ENCODE data around the gene IFI16. TPM values are rescaled to one million over a fixed set of nuclear protein-coding genes. Genes with fewer than 3 reads are reported as not detected.

IFI16 gene
- total RNA-seq, 1 experiment from 2014 or later: not detected

DNA sequence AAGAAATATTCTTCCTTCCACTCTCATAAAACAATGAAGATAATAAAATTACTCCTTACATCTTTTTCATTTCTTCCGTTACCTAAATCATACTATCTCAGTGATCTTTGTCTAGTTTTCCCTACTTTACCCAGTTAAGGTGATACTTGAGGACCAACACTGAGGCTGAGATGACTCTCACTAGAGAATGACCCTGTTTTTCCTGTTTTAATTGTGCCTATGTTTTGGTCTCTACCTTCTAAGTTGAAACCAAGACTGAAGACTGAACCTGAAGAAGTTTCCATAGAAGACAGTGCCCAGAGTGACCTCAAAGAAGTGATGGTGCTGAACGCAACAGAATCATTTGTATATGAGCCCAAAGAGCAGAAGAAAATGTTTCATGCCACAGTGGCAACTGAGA is 41.7 kb downstream of the IFI16 start:
- in situ Hi-C loops (cut with HindIII; ENCODE audit: low sequenced_read_pairs): no loop called here
- no peak for DNase-seq (ENCODE audit: low spot score)

DNA sequence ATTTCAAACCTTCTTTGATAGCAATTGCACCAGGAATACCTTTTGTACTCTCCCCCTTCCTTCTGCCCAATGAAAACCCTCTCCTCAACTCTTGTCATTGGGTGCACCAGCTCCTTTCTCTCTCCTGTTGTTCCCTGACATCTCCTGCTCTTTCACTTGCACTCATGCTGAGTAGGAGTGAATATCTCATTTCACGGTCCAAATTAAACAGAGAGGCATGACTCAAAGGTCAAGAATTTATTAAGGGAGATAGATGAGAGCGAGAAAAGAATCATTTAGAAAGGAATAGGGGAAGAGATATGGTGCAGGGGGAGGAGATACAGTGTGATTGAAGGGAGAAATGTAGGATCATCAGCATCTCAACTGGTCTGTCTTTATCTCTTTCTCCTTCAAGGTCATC is 44.7 kb downstream of the IFI16 start:
- in situ Hi-C loops (cut with HindIII; ENCODE audit: low sequenced_read_pairs): no loop called here
- DNase-seq (ENCODE audit: low spot score): no peak

DNA sequence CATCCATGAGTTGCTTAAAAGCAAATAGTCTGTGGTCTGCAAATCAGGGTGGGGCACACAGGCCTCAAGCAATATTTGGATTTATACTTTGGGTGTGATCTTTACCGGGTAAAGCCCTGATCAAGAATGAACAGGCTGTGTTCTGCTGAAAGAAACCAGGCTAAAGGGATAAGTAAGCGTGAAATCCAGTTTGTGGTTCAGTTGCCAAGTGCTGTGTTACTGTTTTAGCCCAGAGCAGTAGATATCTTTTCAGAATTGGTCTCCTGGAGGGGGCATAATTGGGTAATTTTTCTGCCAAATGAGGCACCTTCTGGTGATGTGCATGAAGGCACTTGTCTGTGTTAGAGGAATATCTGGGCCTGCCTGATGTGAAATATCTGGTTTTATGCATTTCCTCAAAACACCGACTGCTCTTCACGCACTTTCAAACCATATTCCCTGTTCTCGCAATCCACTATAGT is 45.5 kb downstream of the IFI16 start:
- peak; percentile 11 for DNase-seq (ENCODE audit: low spot score)
- in situ Hi-C loops (cut with HindIII; ENCODE audit: low sequenced_read_pairs): no loop called here

DNA sequence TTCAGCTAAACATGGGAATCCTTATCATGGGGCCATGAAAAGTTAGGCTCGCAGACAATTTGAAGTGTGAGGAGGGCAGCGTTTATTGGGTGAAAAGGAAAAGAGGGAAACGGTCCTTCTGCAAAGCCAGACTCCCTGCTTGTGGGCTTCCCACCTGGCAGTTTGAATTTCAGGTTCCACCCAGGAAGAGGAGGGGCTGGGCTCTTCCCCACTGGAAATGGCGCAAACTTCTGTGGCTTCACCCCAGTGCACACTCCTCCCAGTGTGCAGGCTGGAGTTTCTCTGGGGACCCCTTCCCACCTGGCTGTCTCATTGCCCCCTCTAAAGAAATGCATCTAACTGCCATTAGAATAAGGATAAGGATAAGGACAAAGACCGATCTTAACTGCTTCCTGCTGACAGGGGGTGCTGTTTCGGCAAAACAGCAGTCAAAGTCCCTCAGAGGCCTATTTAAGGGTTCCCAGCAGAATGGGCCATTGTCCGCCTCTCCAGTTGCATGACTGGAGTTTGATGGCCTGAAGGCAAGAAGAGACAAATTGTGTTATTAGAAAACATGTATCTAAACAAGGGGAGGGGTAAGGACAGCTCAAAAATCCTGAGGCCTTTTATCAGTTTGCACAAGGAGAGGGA is 46.5 kb downstream of the IFI16 start:
- in situ Hi-C loops (cut with HindIII; ENCODE audit: low sequenced_read_pairs): no loop called here
- no peak for DNase-seq (ENCODE audit: low spot score)

DNA sequence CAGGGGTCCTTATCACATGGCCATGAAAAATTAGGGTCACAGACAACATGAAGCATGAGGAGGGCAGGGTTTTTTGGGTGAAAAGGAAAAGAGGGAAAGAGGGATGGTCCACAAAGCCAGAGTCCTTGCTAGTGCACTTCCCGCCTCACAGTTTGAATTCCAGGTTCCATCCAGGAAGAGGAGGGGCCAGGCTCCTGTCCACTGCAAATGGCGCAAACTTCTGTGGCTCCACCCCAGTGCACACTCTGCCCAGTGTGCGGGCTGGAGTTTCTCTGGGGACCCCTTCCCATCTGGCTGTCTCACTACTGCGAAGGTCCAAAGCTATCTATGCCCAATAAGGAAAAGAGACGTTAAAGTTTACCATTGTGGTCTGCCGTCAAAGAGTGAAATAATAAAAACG is 49.0 kb downstream of the IFI16 start:
- in situ Hi-C loops (cut with HindIII; ENCODE audit: low sequenced_read_pairs): no loop called here
- DNase-seq (ENCODE audit: low spot score): no peak

DNA sequence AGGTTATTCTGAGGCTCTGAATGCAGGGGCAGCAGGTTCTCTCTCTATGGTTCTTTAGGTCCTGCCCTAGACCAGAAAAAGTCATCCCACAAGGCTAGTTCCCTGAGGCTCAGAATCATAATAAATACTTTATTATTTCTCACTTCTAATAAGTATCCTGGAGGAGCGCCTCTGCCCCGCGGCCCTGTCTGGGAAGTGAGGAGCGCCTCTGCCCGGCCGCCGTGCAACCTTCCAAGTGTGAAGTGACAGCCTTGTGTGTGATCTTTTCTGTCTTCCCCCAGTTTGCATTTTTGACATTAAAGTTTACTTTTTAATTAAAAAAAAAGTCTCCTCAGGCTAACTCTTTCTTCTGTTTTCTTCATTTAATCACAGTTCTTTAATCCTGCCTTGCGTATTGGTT is 55.4 kb downstream of the IFI16 start:
- in situ Hi-C loops (cut with HindIII; ENCODE audit: low sequenced_read_pairs): no loop called here
- DNase-seq (ENCODE audit: low spot score): no peak

DNA sequence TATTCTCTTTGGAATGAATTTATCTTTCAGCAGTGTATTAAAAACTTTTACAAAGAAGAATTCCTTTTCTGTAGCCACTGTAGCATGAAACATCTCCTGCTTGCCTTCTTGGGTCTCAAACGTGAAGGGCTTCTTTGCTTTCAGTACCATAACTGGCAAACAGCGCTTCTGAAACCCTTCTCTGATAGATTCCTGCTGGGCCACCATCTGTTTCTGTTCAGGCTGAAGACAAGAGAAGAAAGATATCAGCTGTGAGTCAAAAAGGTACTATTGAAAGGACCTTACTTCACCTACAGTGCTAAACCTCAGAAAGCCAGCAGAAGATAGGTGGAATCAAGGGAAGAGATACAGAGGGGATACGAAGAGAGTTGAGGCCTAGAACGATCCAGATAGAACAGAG is 56.4 kb downstream of the IFI16 start:
- in situ Hi-C loops (cut with HindIII; ENCODE audit: low sequenced_read_pairs): no loop called here
- peak; percentile 60 for DNase-seq (ENCODE audit: low spot score)

DNA sequence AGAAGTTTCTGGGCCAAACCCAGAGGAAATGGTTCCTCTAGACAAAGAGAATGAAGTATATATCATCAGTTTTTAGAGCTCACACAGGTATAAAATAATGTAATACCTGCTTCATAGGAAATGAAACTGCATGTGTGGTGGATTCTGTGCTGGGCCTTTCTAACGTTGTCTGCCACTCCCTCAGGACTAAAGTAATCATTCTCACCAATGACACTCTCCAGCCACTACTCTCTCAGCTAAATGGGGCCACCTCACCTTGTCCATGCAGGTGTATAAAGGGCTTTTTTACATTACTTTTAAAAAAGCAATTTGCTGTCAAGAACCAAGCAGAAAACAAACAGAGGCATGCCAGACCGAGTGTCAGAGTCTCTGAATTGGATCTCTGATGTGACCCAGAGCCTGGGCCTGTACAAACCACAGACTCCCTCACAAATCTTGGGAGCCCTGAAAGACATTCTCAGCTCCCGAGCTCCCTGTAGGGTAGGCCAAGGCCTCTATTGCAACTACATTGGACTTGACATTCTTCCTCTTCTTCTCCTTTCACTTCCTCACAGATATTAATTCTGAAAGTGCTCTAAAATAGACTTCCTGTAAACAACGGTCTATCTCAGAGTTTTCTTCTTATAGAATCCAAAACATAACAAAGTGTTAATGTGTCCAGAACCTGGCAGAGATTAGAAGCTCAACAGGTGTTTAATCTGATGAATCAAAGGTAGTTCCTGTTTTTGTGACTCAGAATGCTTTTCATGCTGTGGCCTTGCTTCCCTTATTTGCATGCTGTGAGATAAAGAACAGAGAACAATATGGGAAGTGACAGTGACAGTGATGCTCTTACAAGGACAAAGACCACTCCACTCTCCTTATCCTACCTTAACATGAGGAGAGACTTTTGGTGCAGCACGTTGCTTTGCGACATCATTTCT is 58.3 kb downstream of the IFI16 start:
- in situ Hi-C loops (cut with HindIII; ENCODE audit: low sequenced_read_pairs): no loop called here
- no peak for DNase-seq (ENCODE audit: low spot score)

DNA sequence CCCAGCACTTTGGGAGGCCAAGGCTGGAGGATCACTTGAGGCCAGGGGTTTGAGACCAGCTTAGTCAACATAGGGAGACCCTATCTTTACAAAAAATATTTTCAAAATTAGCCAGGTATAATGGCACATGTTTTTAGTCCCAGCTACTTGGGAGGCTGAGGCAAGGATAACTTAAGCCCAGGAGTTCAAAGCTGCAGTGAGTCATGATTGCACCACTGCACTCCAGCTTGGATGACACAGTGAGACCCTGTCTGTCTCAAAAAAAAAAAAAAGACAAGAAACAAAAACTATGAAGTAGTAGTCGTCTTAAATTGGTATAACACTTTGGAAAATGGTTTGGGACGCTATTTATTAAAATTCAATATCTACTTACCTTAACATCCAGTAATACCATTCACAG is 59.2 kb downstream of the IFI16 start:
- in situ Hi-C loops (cut with HindIII; ENCODE audit: low sequenced_read_pairs): no loop called here
- DNase-seq (ENCODE audit: low spot score): no peak

DNA sequence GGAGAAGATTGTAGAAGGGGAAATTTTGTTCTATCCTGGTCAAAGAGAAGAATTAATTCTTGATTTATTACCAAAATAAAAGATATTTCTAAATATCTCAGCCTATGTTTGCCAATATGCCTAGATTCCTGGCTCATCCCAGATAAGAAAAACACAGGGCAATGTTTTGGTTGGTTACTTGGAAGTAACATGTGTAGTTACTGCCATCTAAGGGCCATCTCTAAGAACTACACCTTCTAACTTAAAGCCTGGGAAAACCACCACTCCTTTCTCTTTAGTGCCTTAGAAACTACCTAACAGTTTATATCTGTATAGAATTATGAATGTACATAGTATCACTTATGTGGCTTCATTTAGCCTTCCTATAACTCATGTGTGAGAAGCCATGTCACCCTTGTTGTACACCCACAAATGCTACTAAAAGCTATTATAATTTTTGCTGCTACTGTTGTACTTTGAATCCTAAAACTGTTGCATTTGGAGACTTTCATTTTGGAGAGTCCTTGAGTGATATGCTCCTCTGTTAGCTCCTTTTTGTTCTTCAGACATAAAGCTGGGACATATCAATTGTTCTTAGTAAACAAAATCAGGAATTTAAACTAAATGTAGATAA is 62.4 kb downstream of the IFI16 start:
- in situ Hi-C loops (cut with HindIII; ENCODE audit: low sequenced_read_pairs): no loop called here
- DNase-seq (ENCODE audit: low spot score): peak; percentile 62

DNA sequence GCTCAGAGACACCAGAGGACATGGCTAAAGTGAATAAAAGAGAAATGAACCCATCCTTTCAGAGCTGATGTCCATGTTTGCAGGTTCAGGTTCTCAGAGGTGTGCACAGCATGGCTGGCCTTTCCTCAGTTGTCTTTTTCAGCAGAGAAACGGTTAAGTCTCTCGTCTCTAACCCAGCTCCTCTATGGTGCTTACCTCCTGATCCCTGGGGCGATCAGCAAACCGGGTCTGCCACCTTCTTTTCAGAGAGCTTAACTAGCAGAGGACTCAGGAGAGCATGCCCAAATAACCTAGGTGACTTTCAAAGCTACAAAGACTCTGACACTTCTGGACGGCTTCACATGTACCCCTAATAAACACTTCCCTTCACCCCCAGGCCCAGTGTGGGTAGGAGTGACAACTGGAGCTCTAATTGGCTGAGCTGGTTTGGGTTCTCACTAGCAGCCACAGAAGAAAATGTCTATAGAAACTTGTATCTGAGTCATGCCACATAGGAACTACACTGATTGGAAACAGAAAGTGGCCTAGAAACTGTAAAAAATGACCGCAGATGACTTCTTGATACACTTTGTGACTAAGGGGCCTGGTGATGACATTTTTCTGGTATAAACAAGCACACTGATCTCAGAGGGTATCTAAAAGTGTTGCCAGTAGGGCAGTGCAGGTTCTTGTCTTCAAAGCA is 66.9 kb downstream of the IFI16 start, which contains the start of gene AIM2:
Gene AIM2, minus strand, starts transcription at position 329 of the 682 bp plus-strand sequence. CDS start 3,267 bp downstream, outside the sequence.
- DNase-seq (ENCODE audit: low spot score): no peak
- in situ Hi-C loops (cut with HindIII; ENCODE audit: low sequenced_read_pairs): no loop called here

DNA sequence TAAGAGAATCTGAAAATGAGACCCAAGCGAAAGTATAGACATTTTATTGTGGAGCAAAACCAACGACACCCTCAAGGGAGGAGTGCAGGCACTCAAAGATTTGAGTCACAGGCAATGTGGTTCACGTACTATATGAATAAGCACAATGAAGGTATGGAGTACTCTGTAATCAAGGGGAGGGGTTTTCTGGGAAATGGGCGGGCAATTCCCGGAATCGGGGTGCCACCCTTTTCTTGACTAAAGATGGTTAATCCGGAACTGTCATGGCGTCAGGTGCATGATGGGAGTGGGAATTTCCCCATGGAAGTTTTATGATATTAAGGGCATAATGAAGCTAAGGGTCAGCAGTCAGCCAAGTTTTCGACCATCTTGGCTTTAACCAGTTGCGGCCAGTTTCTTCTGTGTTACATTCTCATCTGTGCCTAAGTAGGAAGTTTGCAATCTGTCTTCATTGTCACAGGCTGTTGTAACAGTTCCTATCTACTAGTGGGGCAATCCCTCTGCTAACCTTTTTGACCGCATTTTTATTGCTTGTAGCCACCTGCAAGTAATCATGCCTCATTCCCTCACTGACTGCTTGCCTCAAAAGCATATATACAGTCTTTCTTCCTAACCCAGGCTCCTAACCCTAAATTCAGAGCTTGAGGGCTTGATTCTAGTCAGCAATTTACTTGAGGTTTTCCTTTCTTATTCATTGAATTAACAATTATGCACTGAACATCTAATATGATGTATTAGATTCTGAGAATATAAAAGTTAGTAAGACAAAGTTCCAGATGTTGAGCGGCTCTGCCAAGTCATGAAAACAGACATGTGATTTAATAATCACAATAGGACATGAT is 67.6 kb downstream of the IFI16 start:
- no peak for DNase-seq (ENCODE audit: low spot score)
- in situ Hi-C loops (cut with HindIII; ENCODE audit: low sequenced_read_pairs): no loop called here

DNA sequence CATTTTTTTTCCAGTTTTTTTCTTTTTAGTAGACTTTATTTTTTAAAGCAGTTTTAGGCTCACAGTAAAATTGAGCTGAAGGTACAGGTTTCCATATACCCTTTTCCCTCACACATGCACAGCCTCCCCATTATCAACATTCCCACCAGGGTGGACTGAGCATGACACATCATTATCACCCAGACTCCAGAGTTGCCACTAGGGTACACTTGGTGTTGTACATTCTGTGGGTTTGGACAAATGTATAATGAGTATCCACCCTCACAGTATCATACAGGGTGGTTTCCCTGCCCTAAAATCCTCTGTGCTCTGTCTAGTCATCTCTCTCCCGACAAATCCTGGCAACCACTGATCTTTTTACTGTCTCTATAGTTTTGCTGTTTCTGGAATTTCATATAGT is 69.8 kb downstream of the IFI16 start:
- in situ Hi-C loops (cut with HindIII; ENCODE audit: low sequenced_read_pairs): no loop called here
- DNase-seq (ENCODE audit: low spot score): no peak

DNA sequence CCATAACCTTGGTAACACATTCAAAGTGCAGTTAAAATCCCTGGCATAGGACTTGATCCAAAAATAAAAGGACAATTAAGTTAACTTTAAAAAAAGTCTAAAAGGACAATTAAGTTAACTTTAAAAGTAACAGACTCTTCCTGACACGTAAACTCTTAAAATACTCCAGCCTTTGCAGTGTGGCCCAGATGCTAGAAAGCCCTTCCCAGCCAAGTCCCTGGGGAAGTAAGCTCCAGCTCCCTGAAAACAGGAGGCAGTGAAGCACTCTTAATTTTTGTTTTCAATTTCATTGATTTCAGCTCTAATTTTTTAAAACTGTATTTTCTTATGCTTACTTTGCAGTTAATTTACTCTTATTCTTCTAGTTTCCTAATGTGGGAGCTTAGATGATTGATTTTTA is 71.9 kb downstream of the IFI16 start:
- no peak for DNase-seq (ENCODE audit: low spot score)
- in situ Hi-C loops (cut with HindIII; ENCODE audit: low sequenced_read_pairs): no loop called here

DNA sequence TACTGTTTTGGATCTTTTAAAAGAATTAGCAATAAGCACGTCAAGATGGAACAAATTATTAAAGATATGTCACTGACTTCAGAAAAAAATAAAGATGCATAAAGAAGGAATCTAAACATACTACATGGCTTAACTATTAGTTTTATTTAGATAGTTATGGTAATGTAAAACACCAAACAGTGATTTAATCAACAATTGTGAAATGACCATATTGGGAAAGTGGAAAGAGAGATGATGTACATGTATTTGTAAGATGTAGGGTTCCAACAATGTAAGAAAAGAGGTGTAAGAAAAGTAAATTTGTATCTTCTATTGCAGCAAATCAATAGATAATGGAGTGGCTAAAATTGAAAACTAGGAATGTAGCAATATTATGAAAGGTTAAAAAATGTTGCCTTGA is 73.3 kb downstream of the IFI16 start:
- no peak for DNase-seq (ENCODE audit: low spot score)
- in situ Hi-C loops (cut with HindIII; ENCODE audit: low sequenced_read_pairs): no loop called here

DNA sequence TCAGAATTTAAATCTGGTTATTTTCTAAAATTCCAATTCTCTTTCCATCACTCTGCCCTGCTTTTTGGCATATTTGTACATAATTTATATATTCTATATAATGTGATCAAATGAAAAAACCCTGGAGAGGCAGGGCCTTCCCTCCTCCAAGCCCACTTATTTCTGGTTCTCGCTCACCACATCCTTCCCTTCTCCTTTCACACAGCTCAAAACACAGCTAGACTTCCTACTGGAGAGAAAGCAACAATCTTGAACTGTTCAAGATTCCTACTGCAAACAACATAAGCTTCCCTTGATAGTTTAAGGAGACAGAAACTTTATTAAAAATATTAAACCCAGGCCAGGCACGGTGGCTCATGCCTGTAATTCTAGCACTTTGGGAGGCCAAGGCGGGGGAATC is 74.4 kb downstream of the IFI16 start:
- in situ Hi-C loops (cut with HindIII; ENCODE audit: low sequenced_read_pairs): no loop called here
- DNase-seq (ENCODE audit: low spot score): no peak

DNA sequence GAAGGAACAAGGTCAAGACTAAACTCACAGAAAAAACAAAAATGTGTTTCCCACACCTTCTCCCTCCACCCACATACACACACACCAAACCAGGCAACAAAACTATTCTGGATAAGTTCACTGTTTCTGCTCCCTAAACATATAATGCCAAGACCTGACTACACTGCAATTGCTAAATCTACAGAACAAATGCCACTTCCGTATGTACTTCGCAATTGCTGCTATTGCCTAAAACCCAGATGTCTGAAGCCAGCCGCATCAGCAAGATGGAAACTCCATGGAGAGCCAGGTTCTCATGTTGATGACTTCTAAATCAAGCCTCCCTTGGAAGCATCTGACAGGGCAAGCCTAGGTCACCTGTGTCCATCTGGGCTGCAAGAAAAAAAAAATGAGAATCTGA is 75.2 kb downstream of the IFI16 start:
- DNase-seq (ENCODE audit: low spot score): no peak
- in situ Hi-C loops (cut with HindIII; ENCODE audit: low sequenced_read_pairs): no loop called here

DNA sequence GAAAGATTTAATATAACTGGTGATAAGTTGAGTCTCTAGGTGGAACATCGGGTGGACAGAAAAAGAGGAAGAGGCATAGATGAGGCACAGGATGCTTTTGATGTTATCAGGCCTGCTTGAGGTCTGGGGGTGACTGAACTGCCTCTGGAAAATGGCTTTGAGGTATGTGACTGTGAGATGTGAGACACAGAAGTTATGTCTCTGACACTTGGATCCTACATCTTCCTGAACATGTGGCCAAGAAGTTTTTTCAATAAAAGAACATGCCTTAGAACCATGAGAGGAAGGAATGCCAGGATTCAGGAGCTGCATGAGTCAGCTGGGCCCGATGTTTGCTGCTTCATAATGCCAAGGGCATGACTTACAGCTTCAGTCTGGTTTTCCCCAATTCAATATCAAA is 78.3 kb downstream of the IFI16 start:
- in situ Hi-C loops (cut with HindIII; ENCODE audit: low sequenced_read_pairs): no loop called here
- DNase-seq (ENCODE audit: low spot score): no peak

Data from G401 (cell line).